ENCODE data around the gene KCNN3.

DNA sequence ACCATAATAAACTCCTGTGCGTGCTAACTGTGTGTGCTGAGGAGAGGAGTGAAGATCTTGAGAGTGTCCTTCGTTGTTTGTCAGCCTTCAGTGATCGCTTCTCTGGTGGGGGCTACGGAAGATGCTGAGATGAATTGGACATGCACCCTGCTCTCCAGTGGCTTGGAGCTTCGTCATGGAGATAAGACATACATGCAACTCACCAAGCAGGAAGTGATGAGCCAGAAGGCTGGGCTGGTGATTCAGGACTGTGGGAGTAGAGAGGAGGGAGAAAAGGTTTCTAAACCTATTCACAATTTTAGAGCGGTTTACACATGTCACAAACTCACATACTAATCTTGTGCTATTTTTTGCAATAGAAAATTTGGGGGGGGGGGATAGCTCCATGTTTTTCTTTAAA, 133.2 kb downstream of the KCNN3 start:
- TF ChIP-seq, protein P1, sequence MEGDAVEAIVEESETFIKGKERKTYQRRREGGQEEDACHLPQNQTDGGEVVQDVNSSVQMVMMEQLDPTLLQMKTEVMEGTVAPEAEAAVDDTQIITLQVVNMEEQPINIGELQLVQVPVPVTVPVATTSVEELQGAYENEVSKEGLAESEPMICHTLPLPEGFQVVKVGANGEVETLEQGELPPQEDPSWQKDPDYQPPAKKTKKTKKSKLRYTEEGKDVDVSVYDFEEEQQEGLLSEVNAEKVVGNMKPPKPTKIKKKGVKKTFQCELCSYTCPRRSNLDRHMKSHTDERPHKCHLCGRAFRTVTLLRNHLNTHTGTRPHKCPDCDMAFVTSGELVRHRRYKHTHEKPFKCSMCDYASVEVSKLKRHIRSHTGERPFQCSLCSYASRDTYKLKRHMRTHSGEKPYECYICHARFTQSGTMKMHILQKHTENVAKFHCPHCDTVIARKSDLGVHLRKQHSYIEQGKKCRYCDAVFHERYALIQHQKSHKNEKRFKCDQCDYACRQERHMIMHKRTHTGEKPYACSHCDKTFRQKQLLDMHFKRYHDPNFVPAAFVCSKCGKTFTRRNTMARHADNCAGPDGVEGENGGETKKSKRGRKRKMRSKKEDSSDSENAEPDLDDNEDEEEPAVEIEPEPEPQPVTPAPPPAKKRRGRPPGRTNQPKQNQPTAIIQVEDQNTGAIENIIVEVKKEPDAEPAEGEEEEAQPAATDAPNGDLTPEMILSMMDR (IDR thresholded peaks at IDR 0.05), result no peak
- no peak for TF ChIP-seq POLR2A (IDR thresholded peaks at IDR 0.05)
